Mesenchymal stem cell (in vitro differentiated cells and primary cell): ENCODE measurements around the gene BTG2.
A peak's percentile ranks its signal among the peaks of the same experiment; 100 is the strongest.

Experiments
- DNase-seq: peaks from one replicate; pipeline ENCODE4 v3.0.0-alpha.2; 2013
- H2AFZ ChIP-seq: one replicate; pipeline ENCODE4 v1.6.1; 2013; ENCODE audit warnings: low read depth, mild to moderate bottlenecking, control low read depth, inconsistent platforms, low read length, moderate library complexity
- H2AK5ac ChIP-seq: 2 replicates; pipeline ENCODE4 v1.6.1; 2013; ENCODE audit warnings: low read length, moderate library complexity, mild to moderate bottlenecking, inconsistent platforms; ENCODE audit not compliant: severe bottlenecking
- H2BK120ac ChIP-seq: one replicate; pipeline ENCODE4 v1.6.1; 2013; ENCODE audit warnings: low read depth, mild to moderate bottlenecking, inconsistent platforms, low read length, moderate library complexity
- H2BK12ac ChIP-seq, 2 experiments: one replicate each; pipeline ENCODE4 v1.6.1; 2013; ENCODE audit warnings: inconsistent platforms in 2 of 2, low read length in 2 of 2, mild to moderate bottlenecking in 2 of 2, moderate library complexity in 2 of 2, control low read depth in 1 of 2
- H2BK15ac ChIP-seq: one replicate; pipeline ENCODE4 v1.6.1; 2013; ENCODE audit warnings: mild to moderate bottlenecking, low read depth, inconsistent platforms; ENCODE audit not compliant: poor library complexity, severe bottlenecking
- H2BK5ac ChIP-seq: 2 replicates; pipeline ENCODE4 v1.6.1; 2013; ENCODE audit warnings: low read depth, mild to moderate bottlenecking, low read length, control low read depth, inconsistent platforms; ENCODE audit not compliant: poor library complexity, severe bottlenecking
- H3K14ac ChIP-seq, 2 experiments: one replicate each; pipeline ENCODE4 v1.6.1; 2013; ENCODE audit warnings: inconsistent platforms in 2 of 2, low read length in 2 of 2, control low read depth in 1 of 2, mild to moderate bottlenecking in 1 of 2, moderate library complexity in 1 of 2
- H3K18ac ChIP-seq, 2 experiments: one replicate each; pipeline ENCODE4 v1.6.1; 2013; ENCODE audit warnings: inconsistent platforms in 2 of 2, low read length in 2 of 2, control low read depth in 1 of 2, low read depth in 1 of 2, mild to moderate bottlenecking in 1 of 2
- H3K23ac ChIP-seq, 2 experiments: one replicate each; pipeline ENCODE4 v1.6.1; 2013; ENCODE audit warnings: inconsistent platforms in 2 of 2, low read length in 2 of 2, mild to moderate bottlenecking in 2 of 2, moderate library complexity in 2 of 2, control low read depth in 1 of 2
- H3K27ac ChIP-seq: 2 replicates; pipeline ENCODE4 v1.5.1; 2013; ENCODE audit warnings: mild to moderate bottlenecking, moderate library complexity, low read length, control low read depth, inconsistent platforms; ENCODE audit not compliant: poor library complexity, severe bottlenecking
- H3K27me3 ChIP-seq, 2 experiments: 2 replicates each; pipeline versions ENCODE4 v1.6.1 to v1.7.0; 2013; ENCODE audit warnings: low read length in 2 of 2, mild to moderate bottlenecking in 2 of 2, moderate library complexity in 2 of 2, control low read depth in 1 of 2, inconsistent platforms in 1 of 2; ENCODE audit not compliant: control insufficient read depth in 1 of 2, insufficient read depth in 1 of 2
- H3K36me3 ChIP-seq, 2 experiments: 2 replicates each; pipeline versions ENCODE4 v1.6.1 to v1.7.0; 2013; ENCODE audit warnings: low read length in 2 of 2, control low read depth in 1 of 2, inconsistent platforms in 1 of 2, low read depth in 1 of 2, mild to moderate bottlenecking in 1 of 2; ENCODE audit not compliant: insufficient read depth in 2 of 2, control insufficient read depth in 1 of 2
- H3K4ac ChIP-seq, 2 experiments: one replicate each; pipeline ENCODE4 v1.6.1; 2013; ENCODE audit warnings: inconsistent platforms in 2 of 2, low read length in 2 of 2, mild to moderate bottlenecking in 2 of 2, moderate library complexity in 2 of 2, control low read depth in 1 of 2, low read depth in 1 of 2
- H3K4me1 ChIP-seq: 2 replicates; pipeline ENCODE4 v1.6.1; 2013; ENCODE audit warnings: low read depth, low read length, control low read depth; ENCODE audit not compliant: control insufficient read depth, insufficient read depth
- H3K4me2 ChIP-seq: 2 replicates; pipeline ENCODE4 v1.6.1; 2013; ENCODE audit warnings: low read length, mild to moderate bottlenecking, inconsistent platforms; ENCODE audit not compliant: poor library complexity, severe bottlenecking
- H3K4me3 ChIP-seq, 2 experiments: 2 replicates each; pipeline versions ENCODE4 v1.5.1 to v1.7.0; 2013; ENCODE audit warnings: low read length in 2 of 2, mild to moderate bottlenecking in 2 of 2, control low read depth in 1 of 2, low read depth in 1 of 2; ENCODE audit not compliant: insufficient read depth in 1 of 2
- H3K79me1 ChIP-seq: replicated peaks from 2 replicates; pipeline ENCODE4 v1.6.1; 2013; ENCODE audit warnings: mild to moderate bottlenecking, control low read depth, low read length, inconsistent platforms; ENCODE audit not compliant: poor library complexity, severe bottlenecking
- H3K9ac ChIP-seq: 2 replicates; pipeline ENCODE4 v1.7.0; 2013; ENCODE audit warnings: mild to moderate bottlenecking, low read length, moderate library complexity
- H3K9me3 ChIP-seq: 2 replicates; pipeline ENCODE4 v1.7.0; 2013; ENCODE audit warnings: mild to moderate bottlenecking, low read length; ENCODE audit not compliant: control insufficient read depth
- H4K8ac ChIP-seq: one replicate; pipeline ENCODE4 v1.6.1; 2013; ENCODE audit warnings: inconsistent platforms, mild to moderate bottlenecking, low read length, moderate library complexity
- H4K91ac ChIP-seq: one replicate; pipeline ENCODE4 v1.6.1; 2013; ENCODE audit warnings: mild to moderate bottlenecking, low read length, inconsistent platforms
- WGBS: methylation state at CpG from one replicate; pipeline ENCODE4 v1.1.7; 2013; ENCODE audit warnings: mixed read lengths; 5-methylcytosine and 5-hydroxymethylcytosine counted together

The BTG2 gene

GRCh38 chr1:203324105-203325025 lies 19.0 kb downstream of the BTG2 start:
- DNase-seq, result no peak
- peaks cover 29% of the 10 kb centered on the region for H3K4me1 ChIP-seq
- no peak overlapping the region for H2AK5ac ChIP-seq
- H2BK12ac ChIP-seq, result peak overlapping the region in 1 of 2 experiments; percentile 68
- no peak overlapping the region for H3K4ac ChIP-seq
- no peaks in the 10 kb centered on the region for H3K9me3 ChIP-seq
- H3K23ac ChIP-seq, result peak overlapping the region in 1 of 2 experiments; percentile 77
- no peak overlapping the region for H2BK15ac ChIP-seq
- peak overlapping the region; percentile 16 to 28 for H3K18ac ChIP-seq
- peak overlapping the region; percentile 6 for H4K91ac ChIP-seq
- H3K9ac ChIP-seq, result no peak overlapping the region
- no peak overlapping the region for H2BK120ac ChIP-seq
- no peak overlapping the region for H2AFZ ChIP-seq
- no peak overlapping the region for H4K8ac ChIP-seq
- no peak overlapping the region for H3K27ac ChIP-seq
- 77% methylated on average over 14 of the region's 15 CpGs for WGBS
- H3K36me3 ChIP-seq, result no peaks in the 10 kb centered on the region
- no peak overlapping the region for H3K4me2 ChIP-seq
- no peaks in the 10 kb centered on the region for H3K79me1 ChIP-seq
- peak overlapping the region in 1 of 2 experiments; percentile 22 for H3K14ac ChIP-seq
- no peak overlapping the region for H3K4me3 ChIP-seq
- no peak overlapping the region for H2BK5ac ChIP-seq
- H3K27me3 ChIP-seq, result peaks cover 38 to 63% of the 10 kb centered on the region in 2 experiments

GRCh38 chr1:203325026-203325417 lies 19.7 kb downstream of the BTG2 start:
- no peak overlapping the region for H3K27ac ChIP-seq
- H2BK120ac ChIP-seq, result no peak overlapping the region
- no peak overlapping the region for H2AFZ ChIP-seq
- H3K27me3 ChIP-seq, result peaks cover 43 to 57% of the 10 kb centered on the region in 2 experiments
- peak overlapping the region in 1 of 2 experiments; percentile 21 for H2BK12ac ChIP-seq
- H2BK15ac ChIP-seq, result no peak overlapping the region
- no peaks in the 10 kb centered on the region for H3K79me1 ChIP-seq
- no peak overlapping the region for H3K4me2 ChIP-seq
- no peak overlapping the region for H3K9ac ChIP-seq
- H3K4me1 ChIP-seq, result peaks cover 32% of the 10 kb centered on the region
- H3K18ac ChIP-seq, result peak overlapping the region in 1 of 2 experiments; percentile 49
- 71% methylated on average over 3 of the region's 5 CpGs for WGBS
- H2BK5ac ChIP-seq, result no peak overlapping the region
- no peak for DNase-seq
- peak overlapping the region; percentile 31 for H2AK5ac ChIP-seq
- no peaks in the 10 kb centered on the region for H3K9me3 ChIP-seq
- no peaks in the 10 kb centered on the region for H3K36me3 ChIP-seq
- H3K4me3 ChIP-seq, result no peak overlapping the region
- H3K23ac ChIP-seq, result peak overlapping the region in 1 of 2 experiments; percentile 34
- H4K8ac ChIP-seq, result peak overlapping the region; percentile 19
- H3K4ac ChIP-seq, result no peak overlapping the region
- no peak overlapping the region for H4K91ac ChIP-seq
- peak overlapping the region in 1 of 2 experiments; percentile 22 for H3K14ac ChIP-seq

GRCh38 chr1:203325418-203326091 lies 20.2 kb downstream of the BTG2 start:
- H3K4me2 ChIP-seq, result no peak overlapping the region
- H3K36me3 ChIP-seq, result no peaks in the 10 kb centered on the region
- no peak overlapping the region for H2AFZ ChIP-seq
- no peak overlapping the region for H3K4me3 ChIP-seq
- DNase-seq, result no peak
- H4K91ac ChIP-seq, result no peak overlapping the region
- no peak overlapping the region for H3K14ac ChIP-seq
- no peak overlapping the region for H3K9ac ChIP-seq
- peak overlapping the region; percentile 52 for H2BK120ac ChIP-seq
- H3K27ac ChIP-seq, result no peak overlapping the region
- H4K8ac ChIP-seq, result no peak overlapping the region
- peak overlapping the region; percentile 80 for H2BK15ac ChIP-seq
- H3K18ac ChIP-seq, result no peak overlapping the region
- H2BK12ac ChIP-seq, result peak overlapping the region in 1 of 2 experiments; percentile 29
- peak overlapping the region in 1 of 2 experiments; percentile 34 for H3K23ac ChIP-seq
- H3K27me3 ChIP-seq, result peaks cover 46 to 54% of the 10 kb centered on the region in 2 experiments
- H3K4ac ChIP-seq, result no peak overlapping the region
- no peaks in the 10 kb centered on the region for H3K9me3 ChIP-seq
- 64% methylated on average over 13 of the region's 13 CpGs for WGBS
- H2BK5ac ChIP-seq, result no peak overlapping the region
- peak overlapping the region; percentile 31 for H2AK5ac ChIP-seq
- no peaks in the 10 kb centered on the region for H3K79me1 ChIP-seq
- peaks cover 33% of the 10 kb centered on the region for H3K4me1 ChIP-seq
